HEK293T (cell line): Measurements from ENCODE around the gene WWTR1.

Experiments
- BHLHE40 ChIP-seq: fragments of 450-650 bp; IDR thresholded peaks from 2 replicates; pipeline ENCODE4 v1.6.1; 2016; ENCODE audit warnings: mild to moderate bottlenecking, moderate library complexity, borderline replicate concordance
- ELF4 ChIP-seq: fragments of 450-650 bp; IDR thresholded peaks from 2 replicates; pipeline ENCODE4 v1.6.1; 2017; ENCODE audit warnings: antibody characterized with exemption
- FOXA1 ChIP-seq: fragments of 450-650 bp; IDR thresholded peaks from 2 replicates; pipeline ENCODE4 v1.6.1; 2016; ENCODE audit warnings: mild to moderate bottlenecking
- FOXK2 ChIP-seq: fragments of 450-650 bp; IDR thresholded peaks from 2 replicates; pipeline ENCODE4 v1.6.1; 2016; ENCODE audit warnings: mild to moderate bottlenecking
- FOXM1 ChIP-seq: fragments of 450-650 bp; IDR thresholded peaks from 2 replicates; pipeline ENCODE4 v1.6.1; 2017; ENCODE audit warnings: mild to moderate bottlenecking, borderline replicate concordance
- HDGF ChIP-seq: fragments of 450-650 bp; IDR thresholded peaks from 2 replicates; pipeline ENCODE4 v1.6.1; 2017; ENCODE audit warnings: antibody characterized with exemption, borderline replicate concordance
- L3MBTL2 ChIP-seq: fragments of 450-650 bp; conservative IDR thresholded peaks from 2 replicates; pipeline ENCODE4 v1.6.1; 2016; ENCODE audit warnings: mild to moderate bottlenecking
- SP1 ChIP-seq: fragments of 450-650 bp; IDR thresholded peaks from 2 replicates; pipeline ENCODE4 v1.6.1; 2017
- SUZ12 ChIP-seq: fragments of 450-650 bp; IDR thresholded peaks from 2 replicates; pipeline ENCODE4 v1.6.1; 2016; ENCODE audit warnings: mild to moderate bottlenecking
- ZNF384 ChIP-seq: fragments of 450-650 bp; IDR thresholded peaks from 2 replicates; pipeline ENCODE4 v1.6.1; 2016

DNA sequence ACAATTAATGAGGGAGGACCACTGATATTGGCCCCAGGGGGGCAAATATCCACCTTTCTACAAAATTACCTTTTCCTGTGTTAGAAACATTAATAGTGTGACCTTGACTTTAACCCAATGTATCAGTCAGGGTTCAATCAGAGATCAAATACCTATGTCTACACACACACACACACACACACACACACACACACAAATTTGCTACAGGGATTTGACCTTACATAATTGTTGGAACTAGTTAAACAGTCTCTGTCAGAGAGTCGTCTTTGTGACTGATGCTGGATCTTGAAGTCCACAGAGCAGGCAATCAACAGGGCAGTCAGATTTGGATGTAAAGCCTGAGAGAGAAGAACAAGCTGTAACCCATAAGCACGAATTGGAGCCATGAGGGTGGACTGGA is 150.9 kb downstream of the WWTR1 start:
- no peak for TF ChIP-seq HDGF
- TF ChIP-seq FOXK2 = no peak
- TF ChIP-seq ZNF384 = no peak
- no peak for TF ChIP-seq FOXM1
- TF ChIP-seq SP1 = no peak
- TF ChIP-seq BHLHE40 = no peak
- no peak for TF ChIP-seq FOXA1
- TF ChIP-seq ELF4 = no peak
- TF ChIP-seq L3MBTL2 = no peak
- TF ChIP-seq SUZ12 = no peak
